A673 (cell line): ENCODE results near the gene KCNK16.

Experiments
- CTCF ChIP-seq: fragments of 300-800, 200-600 bp; sonication (generic); conservative IDR thresholded peaks from 2 replicates; pipeline ENCODE4 v1.5.1; 2017; ENCODE audit warnings: low read depth, mild to moderate bottlenecking, antibody characterized with exemption, low read length, moderate library complexity, mixed read lengths
- EZH2 ChIP-seq: fragments of 200-600 bp; sonication (generic); IDR thresholded peaks from 2 replicates; pipeline ENCODE4 v1.6.1; 2017; ENCODE audit warnings: borderline replicate concordance, low read depth, mild to moderate bottlenecking, mixed read lengths, antibody characterized with exemption, low read length; ENCODE audit not compliant: poor library complexity, severe bottlenecking

GRCh38 chr6:39289490-39289889 lies 33.0 kb downstream of the KCNK16 start:
- TF ChIP-seq EZH2 (no peak), CTCF (no peak)
